Uterus (tissue), 4 donors: ENCODE measurements around the gene XPC. TPM values are rescaled to one million over a fixed set of nuclear protein-coding genes. Genes with fewer than 3 reads are reported as not detected.
"Not testable (repeated sequence)": the region's sequence is repeated elsewhere in the genome, so short reads cannot be mapped to it uniquely, and the experiment has no call there.

Source experiments
- DNase-seq, 2 donors: peaks; one replicate each; pipeline ENCODE4 v3.0.0-alpha.2; 2019 to 2020
- H3K27ac ChIP-seq, 2 donors: fragments of 200-600 bp; sonication (generic); 1 replicate in 1 of 2; 2 replicates in 1 of 2; pipeline ENCODE4 v1.5.1; 2016 to 2018
- H3K27me3 ChIP-seq, 2 donors: fragments of 200-600 bp; sonication (generic); one replicate each; pipeline ENCODE4 v1.5.1; 2018 to 2019; ENCODE audit warnings: control low read depth in 1 of 2
- H3K36me3 ChIP-seq, 2 donors: fragments of 200-600 bp; sonication (generic); one replicate each; pipeline ENCODE4 v1.5.1; 2019; ENCODE audit warnings: control low read depth in 1 of 2
- H3K4me1 ChIP-seq, 2 donors: fragments of 200-600 bp; sonication (generic); one replicate each; pipeline ENCODE4 v1.5.1; 2018 to 2019; ENCODE audit warnings: control low read depth in 1 of 2
- H3K4me3 ChIP-seq, 2 donors: fragments of 200-600 bp; sonication (generic); 1 replicate in 1 of 2; 2 replicates in 1 of 2; pipeline ENCODE4 v1.5.1; 2018 to 2019; ENCODE audit warnings: mild to moderate bottlenecking in 1 of 2
- H3K9me3 ChIP-seq, 2 donors: fragments of 200-600 bp; sonication (generic); one replicate each; pipeline ENCODE4 v1.5.1; 2019; ENCODE audit warnings: control low read depth in 1 of 2
- CTCF ChIP-seq, 4 experiments: fragments of 200-600 bp in 2 of 4; fragments of 450-650 bp in 2 of 4; sonication (generic) in 2 of 4; IDR thresholded peaks; one replicate each; pipeline ENCODE4 v1.5.1; 2016 to 2019; ENCODE audit warnings: antibody characterized with exemption in 4 of 4, mild to moderate bottlenecking in 2 of 4, moderate library complexity in 1 of 4
- POLR2A ChIP-seq, 2 donors: fragments of 450-650 bp; IDR thresholded peaks; one replicate each; pipeline ENCODE4 v1.6.1; 2016; ENCODE audit warnings: antibody characterized with exemption in 2 of 2, mild to moderate bottlenecking in 1 of 2, moderate library complexity in 1 of 2
- intact Hi-C: fragments of 100-400 bp; cut with DNase I; formaldehyde crosslinking; loops from one replicate; pipeline ENCODE4 v1.15.1; 2023; ENCODE audit warnings: low total_unique reads
- total RNA-seq, 4 donors: library from RNA; depleted of rRNA in 3 of 4; stranded (reverse); fragments of >200 nt in 3 of 4; gene quantifications; one replicate each; pipeline versions ENCODE4 v1.1.0 to v1.2.4, GENCODE V29; 2014 to 2023
- donor health status: DM: yes; HTN: yes; CAD: no.

XPC gene
- total RNA-seq, 4 donors from 2014 or later, result 15.3 to 85.8 (median 48.5) TPM

- no peak for DNase-seq
- no peak for TF ChIP-seq POLR2A (IDR thresholded peaks at IDR 0.05)
- TF ChIP-seq CTCF (IDR thresholded peaks at IDR 0.05), result no peak
- H3K27me3 ChIP-seq, result no peaks in the 10 kb centered on the region
- H3K4me3 ChIP-seq, result no peak overlapping the region
- no peak overlapping the region for H3K27ac ChIP-seq
- H3K4me1 ChIP-seq, result no peaks in the 10 kb centered on the region
- no peaks in the 10 kb centered on the region for H3K9me3 ChIP-seq
- no peaks in the 10 kb centered on the region for H3K36me3 ChIP-seq
- intact Hi-C loops, result no loop called here
Measured at GRCh38 chr3:14113965-14114635, 64.3 kb downstream of the XPC start.

- Histone ChIP-seq H3K27me3 (no peaks in the 10 kb centered on the region), H3K27ac (no peak overlapping the region), H3K36me3 (no peaks in the 10 kb centered on the region), H3K9me3 (no peaks in the 10 kb centered on the region), H3K4me3 (no peak overlapping the region), H3K4me1 (no peaks in the 10 kb centered on the region)
- no peak for DNase-seq
- TF ChIP-seq CTCF (IDR thresholded peaks at IDR 0.05), result no peak
- TF ChIP-seq POLR2A (IDR thresholded peaks at IDR 0.05), result no peak
- intact Hi-C loops, result no loop called here
Measured at GRCh38 chr3:14110699-14111098, 67.7 kb downstream of the XPC start.

- H3K4me1 ChIP-seq, DNase-seq, H3K36me3 ChIP-seq, H3K27me3 ChIP-seq, H3K9me3 ChIP-seq, H3K27ac ChIP-seq, H3K4me3 ChIP-seq, intact Hi-C loops: not testable (repeated sequence)
Measured at GRCh38 chr3:14109821-14110220, 68.6 kb downstream of the XPC start.

DNA sequence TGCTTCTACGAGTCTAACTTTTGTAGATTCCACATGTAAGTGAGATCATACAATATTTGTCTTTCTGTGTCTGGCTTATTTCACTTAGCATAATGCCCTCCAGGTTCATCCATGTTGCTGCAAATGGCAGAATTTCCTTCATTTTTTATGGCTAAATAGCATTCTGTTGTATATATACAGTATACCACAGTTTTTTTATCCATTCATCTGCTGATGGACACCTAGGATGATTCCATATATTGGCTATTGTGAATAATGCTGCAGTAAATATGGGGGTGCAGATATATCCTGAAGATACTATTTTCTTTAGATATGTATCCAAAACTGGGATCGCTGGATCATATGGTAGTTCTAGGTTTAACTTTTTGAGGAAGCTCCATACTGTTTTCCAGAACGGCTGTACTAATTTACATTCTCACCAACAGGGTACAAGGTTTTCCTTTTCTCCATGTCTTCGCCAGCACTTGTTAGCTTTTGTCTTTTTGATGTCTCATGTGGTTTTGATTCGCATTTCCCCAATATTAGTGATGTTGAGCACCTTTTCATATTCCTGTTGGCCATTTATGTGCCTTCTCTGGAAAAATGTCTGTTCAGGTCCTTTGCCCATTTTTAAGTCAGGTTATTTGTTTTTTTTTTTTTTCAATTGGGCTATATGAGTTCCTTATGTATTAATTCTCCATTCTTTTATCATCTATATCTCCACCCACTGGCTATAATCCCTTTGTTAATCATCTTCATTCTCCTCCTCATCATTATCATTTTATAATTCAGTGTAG, 80.6 kb downstream of the XPC start:
- TF ChIP-seq CTCF (IDR thresholded peaks at IDR 0.05), result no peak
- TF ChIP-seq POLR2A (IDR thresholded peaks at IDR 0.05), result no peak
- Histone ChIP-seq H3K4me3 (no peak overlapping the region), H3K36me3 (no peaks in the 10 kb centered on the region), H3K27me3 (no peaks in the 10 kb centered on the region), H3K9me3 (no peaks in the 10 kb centered on the region), H3K27ac (no peak overlapping the region), H3K4me1 (no peaks in the 10 kb centered on the region)
- intact Hi-C loops, result no loop called here
- DNase-seq, result no peak

- intact Hi-C loops, result no loop called here
- DNase-seq, result no peak
Measured at GRCh38 chr3:14096742-14097141, 81.7 kb downstream of the XPC start.

More at GRCh38 chr3:14096742-14097141, 81.7 kb downstream of the XPC start:
- H3K36me3 ChIP-seq, result no peaks in the 10 kb centered on the region
- no peaks in the 10 kb centered on the region for H3K9me3 ChIP-seq
- no peak overlapping the region for H3K4me3 ChIP-seq
- TF ChIP-seq CTCF (IDR thresholded peaks at IDR 0.05) (no peak), POLR2A (IDR thresholded peaks at IDR 0.05) (no peak)
- no peak overlapping the region for H3K27ac ChIP-seq
- H3K27me3 ChIP-seq, result no peaks in the 10 kb centered on the region
- no peaks in the 10 kb centered on the region for H3K4me1 ChIP-seq

Other genes with a start within 250 kb of the XPC start
- gene CHCHD4, start 53.7 kb downstream of the XPC start, total RNA-seq, result 10 to 100 TPM in 1 of 4 donors, 1 to 10 TPM in 3; 6.2 to 12.0 (median 7.8) TPM
- 100 to 1,000 TPM in 2 of 4 donors, 10 to 100 TPM in 2; 93.5 to 114 (median 102) TPM for gene TMEM43, start 53.5 kb downstream of the XPC start, total RNA-seq
- 10 to 100 TPM in 3 of 4 donors, 1 to 10 TPM in 1; 10.0 to 14.1 (median 11.9) TPM for gene LSM3, start 216 bp upstream of the XPC start, total RNA-seq
- 10 to 100 TPM; 15.9 to 37.5 (median 18.0) TPM for gene SLC6A6, start 224.0 kb upstream of the XPC start, total RNA-seq